GM12878 (cell line): ENCODE data around the gene TMEM212. TPM values are rescaled to one million over a fixed set of nuclear protein-coding genes. Genes with fewer than 3 reads are reported as not detected.

Experiments used
- ATAC-seq: fragments of 200-7000 bp; cut with Tn5 transposase; 3 replicates; pipeline ENCODE4 v1.9.1; 2020; ENCODE audit warnings: mild to moderate bottlenecking, moderate library complexity
- BruUV-seq: library from RNA; stranded (reverse); fragments of 400-500 nt; replicated peaks from 2 replicates; lab custom pipeline; 2021; lab: Mats Ljungman, UMichigan
- CTCF ChIA-PET: fragments of 300-600 bp; sonication (Branson Sonifier 250); formaldehyde crosslinking; extraction: SDS; loops from one replicate; lab custom pipeline; 2021; ENCODE audit warnings: inconsistent platforms; lab: Yijun Ruan, JAX
- POLR2A ChIA-PET: fragments of 350-600 bp; formaldehyde crosslinking; extraction: SDS; loops from one replicate; lab custom pipeline; 2021; ENCODE audit warnings: inconsistent platforms; lab: Charles Lee
- RAD21 ChIA-PET: fragments of 300-600 bp; sonication (Branson Sonifier 250); formaldehyde crosslinking; loops from one replicate; lab custom pipeline; 2023; ENCODE audit warnings: antibody characterized with exemption; ENCODE audit not compliant: unreplicated experiment; lab: Charles Lee
- SMC1A ChIA-PET: fragments of 300-600 bp; sonication (Branson Sonifier 250); formaldehyde crosslinking; loops from one replicate; lab custom pipeline; 2023; ENCODE audit not compliant: unreplicated experiment, uncharacterized antibody; lab: Charles Lee
- DNase-seq: peaks from one replicate; pipeline ENCODE4 v3.0.0-alpha.2; 2011; ENCODE audit warnings: low read depth, low spot score
- FAIRE-seq: peaks from 3 replicates; lab custom pipeline; 2011; peaks lifted over from hg19 to GRCh38; lab: Jason Lieb, UNC
- H2AFZ ChIP-seq: 2 replicates; pipeline ENCODE4 v1.6.0; 2011; ENCODE audit warnings: low read depth, low read length, control low read depth; ENCODE audit not compliant: control insufficient read depth
- H3K27ac ChIP-seq: 2 replicates; pipeline ENCODE4 v1.5.1; 2011; ENCODE audit warnings: control low read depth; ENCODE audit not compliant: control insufficient read depth, insufficient read depth
- H3K27me3 ChIP-seq, 2 experiments: replicated peaks in 1 of 2; 2 replicates each; pipeline versions ENCODE4 v1.6.0 to v1.6.1; 2011; ENCODE audit warnings: low read length in 1 of 2; ENCODE audit not compliant: control insufficient read depth in 2 of 2, insufficient read depth in 2 of 2
- H3K36me3 ChIP-seq, 2 experiments: 2 replicates each; pipeline ENCODE4 v1.5.1; 2011; ENCODE audit warnings: low read length in 1 of 2; ENCODE audit not compliant: control insufficient read depth in 2 of 2, insufficient read depth in 2 of 2
- H3K4me1 ChIP-seq: 2 replicates; pipeline ENCODE4 v1.6.1; 2011; ENCODE audit warnings: mild to moderate bottlenecking, low read length, moderate library complexity, mixed read lengths; ENCODE audit not compliant: control insufficient read depth, insufficient read depth
- H3K4me2 ChIP-seq: 2 replicates; pipeline ENCODE4 v1.6.0; 2011; ENCODE audit warnings: control low read depth; ENCODE audit not compliant: control insufficient read depth, insufficient read depth
- H3K4me3 ChIP-seq: fragments of 200-600 bp; sonication (generic); 2 replicates; pipeline ENCODE4 v1.5.1; 2016
- H3K79me2 ChIP-seq: 2 replicates; pipeline ENCODE4 v1.6.0; 2011; ENCODE audit warnings: low read length; ENCODE audit not compliant: control insufficient read depth, insufficient read depth
- H3K9ac ChIP-seq: 2 replicates; pipeline ENCODE4 v1.8.0; 2011; ENCODE audit warnings: low read length, control low read depth, mixed read lengths; ENCODE audit not compliant: control insufficient read depth, insufficient read depth
- H3K9me3 ChIP-seq: replicated peaks from 3 replicates; pipeline ENCODE4 v1.5.1; 2011; ENCODE audit warnings: mild to moderate bottlenecking, low read length; ENCODE audit not compliant: control insufficient read depth, insufficient read depth
- H4K20me1 ChIP-seq: 2 replicates; pipeline ENCODE4 v1.6.0; 2011; ENCODE audit not compliant: control insufficient read depth, insufficient read depth
- JUNB ChIP-seq: IDR thresholded peaks from 2 replicates; pipeline ENCODE4 v1.6.1; 2016; ENCODE audit warnings: antibody characterized with exemption, mild to moderate bottlenecking
- KAT2A ChIP-seq: conservative IDR thresholded peaks from 2 replicates; pipeline ENCODE4 v1.6.1; 2011; ENCODE audit warnings: low read depth, low read length; ENCODE audit not compliant: control insufficient read depth
- POLR2AphosphoS5 ChIP-seq: IDR thresholded peaks from 2 replicates; pipeline ENCODE4 v1.6.1; 2011; ENCODE audit warnings: mild to moderate bottlenecking, low read length, inconsistent platforms
- ZNF217 ChIP-seq: fragments of 450-650 bp; IDR thresholded peaks from 2 replicates; pipeline ENCODE4 v1.6.1; 2017; ENCODE audit warnings: antibody characterized with exemption, mild to moderate bottlenecking
- WGBS: methylation state at CpG from one replicate; pipeline ENCODE4 v1.1.6; 2016; ENCODE audit warnings: low lambda C conversion rate; ENCODE audit not compliant: insufficient replicate concordance, insufficient coverage; ENCODE audit errors: missing lambda C conversion rate; 5-methylcytosine and 5-hydroxymethylcytosine counted together
- in situ Hi-C: fragments of 300-500 bp; cut with MboI; formaldehyde crosslinking; loops from 9 replicates; pipeline ENCODE4 v1.14.3; 2018; ENCODE audit warnings: mixed read lengths
- intact Hi-C: fragments of 100-400 bp; cut with micrococcal nuclease; formaldehyde crosslinking; loops from one replicate; pipeline ENCODE4 v1.14.2; 2022; ENCODE audit not compliant: unreplicated experiment
- polyA plus RNA-seq, 11 experiments: library from polyadenylated mRNA; depleted of rRNA in 4 of 11; unstranded in 6 of 11; stranded (reverse) in 5 of 11; fragments of >200 nt; fragmentation: Nextera tagmentation in 4 of 11; fragmentation: Illumina TruSeq in 1 of 11; extraction: Ambion mirVana in 4 of 11; extraction: Trizol in 1 of 11; gene quantifications; 1 replicate in 1 of 11; 2 replicates in 10 of 11; pipeline versions ENCODE4 v1.2.1 to v1.2.3, GENCODE V29; 2011 to 2016; ENCODE audit warnings: inconsistent platforms in 2 of 11, missing spikeins in 2 of 11, low read depth in 1 of 11
- total RNA-seq, 4 experiments: library from RNA; depleted of rRNA in 3 of 4; stranded (reverse); fragments of >200 nt in 3 of 4; fragmentation: Illumina TruSeq in 1 of 4; extraction: Trizol in 1 of 4; gene quantifications; 2 replicates each; pipeline versions ENCODE4 v1.2.1 to v1.2.3, GENCODE V29; 2013 to 2021
- TF ChIP-seq, protein P1 (sequence below): fragments of 450-650 bp; formaldehyde crosslinking; IDR thresholded peaks from 2 replicates; pipeline ENCODE4 v1.5.0; 2022; ENCODE audit warnings: mild to moderate bottlenecking, missing genetic modification characterization

TMEM212 gene
- total and polyA plus RNA-seq, 10 of the 15 experiments (the other 5 are each of a cell fraction or from before 2014, with no cell fraction given), result not detected

DNA sequence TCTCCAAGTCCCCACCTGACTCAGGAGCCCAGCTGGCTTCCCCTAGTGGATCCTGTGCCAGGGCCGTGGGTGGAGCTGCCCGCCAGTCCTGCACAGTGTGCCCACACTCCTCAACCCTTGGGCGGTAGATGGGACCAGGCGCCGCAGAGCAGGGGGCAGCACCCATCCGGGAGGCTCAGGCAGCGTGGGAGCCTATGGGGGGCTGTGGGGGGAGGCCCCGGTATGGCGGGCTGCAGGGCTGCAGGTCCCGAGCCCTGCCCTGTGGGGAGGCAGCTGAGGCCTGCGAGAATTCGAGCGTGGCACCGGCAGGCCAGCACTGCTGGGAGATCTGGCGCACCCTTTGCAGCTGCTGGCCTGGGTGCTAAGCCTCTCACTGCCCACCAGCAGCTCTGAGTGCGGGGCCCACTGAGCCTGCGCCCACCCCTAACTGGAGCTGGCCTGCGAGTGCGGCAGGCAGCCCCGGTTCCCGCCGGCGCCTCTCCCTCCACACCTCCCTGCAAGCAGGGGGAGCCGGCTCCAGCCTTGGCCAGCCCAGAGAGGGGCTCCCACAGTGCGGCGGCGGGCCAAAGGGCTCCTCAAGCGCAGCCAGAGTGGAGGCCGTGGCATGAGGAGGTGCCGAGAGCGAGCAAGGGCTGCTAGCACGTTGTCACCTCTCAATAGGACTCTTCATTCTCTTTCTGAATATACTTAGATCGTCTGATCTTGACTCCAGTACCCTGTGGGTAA, 64.0 kb downstream of the TMEM212 start:
- no peaks in the 10 kb centered on the region for H3K4me1 ChIP-seq
- H3K4me3 ChIP-seq, result no peak overlapping the region
- WGBS, result 70% methylated on average over 24 of the region's 33 CpGs
- POLR2A ChIA-PET, result interaction anchor here (0.6 kb wide), 1 partner anchor 86 kb away, joined by 3 read pairs; no protein-coding TSS in a partner anchor
- FAIRE-seq (no peak), ATAC-seq (no peak), DNase-seq (no peak)
- no peak overlapping the region for H2AFZ ChIP-seq
- H3K79me2 ChIP-seq, result no peaks in the 10 kb centered on the region
- intact Hi-C loops, result no loop called here
- no peaks in the 10 kb centered on the region; the same call in 2 of the 3 replicates for H3K9me3 ChIP-seq
- no TSS peak for BruUV-seq
- RAD21 ChIA-PET, result no interaction called here
- TF ChIP-seq POLR2AphosphoS5, result no peak
- TF ChIP-seq, protein P1, sequence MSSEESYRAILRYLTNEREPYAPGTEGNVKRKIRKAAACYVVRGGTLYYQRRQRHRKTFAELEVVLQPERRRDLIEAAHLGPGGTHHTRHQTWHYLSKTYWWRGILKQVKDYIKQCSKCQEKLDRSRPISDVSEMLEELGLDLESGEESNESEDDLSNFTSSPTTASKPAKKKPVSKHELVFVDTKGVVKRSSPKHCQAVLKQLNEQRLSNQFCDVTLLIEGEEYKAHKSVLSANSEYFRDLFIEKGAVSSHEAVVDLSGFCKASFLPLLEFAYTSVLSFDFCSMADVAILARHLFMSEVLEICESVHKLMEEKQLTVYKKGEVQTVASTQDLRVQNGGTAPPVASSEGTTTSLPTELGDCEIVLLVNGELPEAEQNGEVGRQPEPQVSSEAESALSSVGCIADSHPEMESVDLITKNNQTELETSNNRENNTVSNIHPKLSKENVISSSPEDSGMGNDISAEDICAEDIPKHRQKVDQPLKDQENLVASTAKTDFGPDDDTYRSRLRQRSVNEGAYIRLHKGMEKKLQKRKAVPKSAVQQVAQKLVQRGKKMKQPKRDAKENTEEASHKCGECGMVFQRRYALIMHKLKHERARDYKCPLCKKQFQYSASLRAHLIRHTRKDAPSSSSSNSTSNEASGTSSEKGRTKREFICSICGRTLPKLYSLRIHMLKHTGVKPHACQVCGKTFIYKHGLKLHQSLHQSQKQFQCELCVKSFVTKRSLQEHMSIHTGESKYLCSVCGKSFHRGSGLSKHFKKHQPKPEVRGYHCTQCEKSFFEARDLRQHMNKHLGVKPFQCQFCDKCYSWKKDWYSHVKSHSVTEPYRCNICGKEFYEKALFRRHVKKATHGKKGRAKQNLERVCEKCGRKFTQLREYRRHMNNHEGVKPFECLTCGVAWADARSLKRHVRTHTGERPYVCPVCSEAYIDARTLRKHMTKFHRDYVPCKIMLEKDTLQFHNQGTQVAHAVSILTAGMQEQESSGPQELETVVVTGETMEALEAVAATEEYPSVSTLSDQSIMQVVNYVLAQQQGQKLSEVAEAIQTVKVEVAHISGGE, result no peak
- TF ChIP-seq ZNF217, result no peak
- no peak for TF ChIP-seq KAT2A
- TF ChIP-seq JUNB, result no peak
- no peaks in the 10 kb centered on the region for H4K20me1 ChIP-seq
- H3K36me3 ChIP-seq, result no peaks in the 10 kb centered on the region
- H3K27me3 ChIP-seq, result no peaks in the 10 kb centered on the region; a peak in 1 of 4 replicates
- H3K9ac ChIP-seq, result no peak overlapping the region
- H3K4me2 ChIP-seq, result no peak overlapping the region
- SMC1A ChIA-PET, result interaction anchor here (1.1 kb wide), 1 partner anchor 16 kb away, joined by 3 read pairs; no protein-coding TSS in a partner anchor
- CTCF ChIA-PET, result interaction anchor here (1.0 kb wide), 1 partner anchor 13 kb away, joined by 3 read pairs; no protein-coding TSS in a partner anchor
- in situ Hi-C loops, result no loop called here
- no peak overlapping the region for H3K27ac ChIP-seq
